ENCODE data around the gene SLC13A3.
"Not testable (repeated sequence)": the region's sequence is repeated elsewhere in the genome, so short reads cannot be mapped to it uniquely, and the experiment has no call there.

The SLC13A3 gene

DNA sequence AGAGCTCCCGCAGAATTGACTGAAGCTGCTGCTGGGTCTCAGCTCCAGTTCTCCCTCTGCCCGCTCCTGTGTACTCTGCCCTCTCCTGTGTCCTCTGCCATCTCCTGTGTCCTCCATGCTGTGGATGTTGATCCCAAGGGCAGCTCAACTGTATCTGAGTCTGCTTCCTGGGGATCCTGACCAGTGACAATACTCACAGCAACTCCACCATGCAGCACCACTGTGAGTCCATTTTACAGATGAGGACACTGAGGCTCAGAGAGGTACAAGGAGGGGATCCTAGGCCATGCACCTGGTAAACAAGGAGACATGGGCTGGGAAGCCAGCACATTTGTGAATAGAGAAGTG lies 29.4 kb upstream of the SLC13A3 start:
- DNase-seq = no peak

DNA sequence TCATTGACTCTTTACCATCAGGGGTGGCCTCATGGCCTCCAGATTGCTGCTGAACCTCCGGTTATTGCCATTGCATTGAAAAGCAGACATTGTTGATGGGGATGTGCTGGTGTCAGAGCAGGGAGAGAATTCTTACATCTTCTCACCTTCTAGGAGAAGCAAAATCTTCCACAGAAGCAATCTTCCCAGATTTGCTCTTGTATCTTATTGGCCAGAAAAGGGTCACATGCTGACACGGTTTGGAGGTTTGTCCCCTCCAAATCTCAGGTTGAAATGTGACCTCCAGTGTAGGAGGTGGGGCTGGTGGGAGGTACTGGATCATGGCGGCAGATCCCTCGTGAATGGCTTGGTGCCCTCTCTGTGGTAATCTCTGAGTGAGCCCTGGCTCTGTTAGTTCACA lies 27.3 kb upstream of the SLC13A3 start:
- no peak for DNase-seq

DNA sequence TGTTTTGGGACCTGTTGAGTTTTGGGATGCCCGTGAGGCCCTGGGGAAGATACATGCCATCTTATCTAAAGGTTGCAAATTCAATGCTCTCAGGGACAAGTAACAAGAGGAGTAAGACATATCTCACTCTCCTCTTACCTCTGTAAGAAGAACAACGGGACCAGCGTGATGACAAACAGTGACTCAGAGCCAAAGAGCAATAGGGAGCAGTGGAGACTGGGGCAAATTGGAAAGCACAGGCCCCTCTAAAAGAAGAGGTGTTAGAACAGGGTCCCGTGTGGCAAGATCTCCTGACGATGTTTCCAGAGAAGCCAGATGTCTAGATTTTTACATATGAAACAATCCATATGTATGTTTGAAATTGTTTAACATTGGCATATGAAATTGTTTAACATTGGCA lies 26.3 kb upstream of the SLC13A3 start:
- DNase-seq = no peak

- not testable (repeated sequence) for DNase-seq
Measured at GRCh38 chr20:46676649-46677316, 25.5 kb upstream of the SLC13A3 start.

- DNase-seq = no peak
Measured at GRCh38 chr20:46674253-46675083, 23.2 kb upstream of the SLC13A3 start.

DNA sequence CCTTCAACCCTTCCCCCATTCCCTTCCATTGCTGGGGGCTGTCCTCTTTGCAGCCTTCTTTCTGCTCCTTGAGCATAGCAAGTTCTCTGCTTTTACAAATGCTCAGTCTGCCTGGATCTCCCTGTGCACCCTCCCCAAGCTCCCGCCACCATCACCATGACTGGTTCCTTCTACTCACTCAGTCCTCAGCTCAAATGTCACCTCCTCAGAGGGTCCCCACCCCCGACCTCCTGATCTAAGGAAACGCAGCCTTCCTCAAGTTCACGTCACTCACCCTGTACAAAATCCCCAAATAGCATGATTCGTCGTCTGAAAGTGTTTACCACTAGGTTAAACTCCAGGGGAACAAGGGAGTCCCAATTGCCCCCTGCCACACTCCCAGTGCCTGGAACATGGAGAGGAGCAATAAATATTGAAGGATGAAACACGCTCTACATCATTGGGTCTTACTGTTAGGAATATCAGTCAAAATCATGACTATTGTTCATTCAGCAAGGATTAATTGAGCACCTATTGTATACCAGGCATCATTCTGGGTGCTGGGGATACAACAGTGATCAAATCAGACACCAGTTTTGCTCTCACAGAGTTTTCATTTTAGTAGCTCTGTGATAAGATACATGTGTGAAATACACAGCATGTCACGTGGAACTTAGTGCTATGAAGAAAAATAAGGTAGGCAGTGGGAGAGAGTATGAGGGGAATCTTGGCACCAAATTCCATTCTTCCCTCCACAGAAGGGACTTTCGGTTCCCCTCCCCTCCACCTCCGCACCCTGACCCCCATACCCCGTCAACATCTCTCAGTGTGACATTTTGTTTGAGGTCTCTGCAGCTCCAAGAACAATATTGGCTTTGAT lies 22.4 kb upstream of the SLC13A3 start:
- DNase-seq = no peak

DNA sequence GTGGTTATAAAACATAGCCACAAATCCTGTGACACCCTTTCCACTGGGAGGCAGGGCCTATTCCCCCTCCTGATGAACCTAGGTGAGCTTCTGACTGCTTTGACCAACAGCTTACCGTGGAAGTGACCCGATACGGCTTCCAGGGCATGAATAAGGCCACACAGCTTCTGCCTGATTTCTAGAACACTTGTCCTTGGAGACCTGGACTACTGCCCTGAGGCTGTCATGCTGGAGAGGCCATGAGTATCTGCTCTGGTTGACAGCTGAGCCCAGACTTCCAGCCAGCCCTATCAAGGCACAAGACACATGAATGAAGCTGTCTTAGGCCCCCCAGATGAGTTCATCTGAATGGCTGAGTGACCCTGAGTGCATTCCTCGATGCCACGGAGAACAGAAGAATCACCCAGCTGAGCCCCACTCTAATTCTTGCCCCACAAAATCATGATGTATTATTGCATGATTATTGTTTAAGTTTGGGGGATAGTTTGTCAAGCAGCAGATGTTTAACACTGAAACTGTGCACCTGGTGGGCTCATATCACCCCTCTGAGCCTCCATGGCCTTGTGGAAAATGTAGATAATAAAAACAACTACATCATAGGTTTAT lies 21.4 kb upstream of the SLC13A3 start:
- DNase-seq = no peak

DNA sequence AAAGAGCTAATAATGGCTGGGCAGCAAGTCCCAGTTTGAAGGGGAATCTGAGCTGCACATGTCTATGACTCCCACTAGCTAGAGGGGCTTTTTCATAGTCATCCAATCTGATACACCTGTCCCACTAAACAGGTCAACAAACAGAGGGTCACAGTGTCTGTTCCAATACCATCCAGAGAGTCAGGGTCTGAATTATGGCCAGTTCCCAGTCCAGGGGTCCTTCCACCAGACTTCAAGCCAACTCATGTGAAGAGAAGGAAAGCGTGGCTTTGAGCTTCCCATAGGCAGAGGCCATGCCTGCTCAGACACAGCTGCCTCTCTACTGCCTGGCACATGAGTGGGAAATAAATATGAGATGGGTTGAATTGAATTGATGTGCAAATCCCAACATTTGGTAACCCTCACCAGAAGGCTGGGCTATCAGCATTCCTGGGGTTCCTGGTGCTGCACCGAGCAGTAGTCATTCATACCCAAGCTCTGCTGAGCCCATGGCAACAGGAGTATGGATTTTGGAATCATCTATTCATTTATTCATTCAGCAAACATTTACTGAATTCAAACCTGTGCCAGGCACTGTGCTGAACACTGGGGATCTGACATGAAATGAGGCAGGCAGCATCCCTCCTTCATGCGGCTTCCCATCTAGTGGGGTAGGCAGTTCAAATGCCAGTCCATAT lies 20.7 kb upstream of the SLC13A3 start:
- DNase-seq = no peak

- no peak for DNase-seq
Measured at GRCh38 chr20:46670585-46671584, 19.6 kb upstream of the SLC13A3 start.

DNA sequence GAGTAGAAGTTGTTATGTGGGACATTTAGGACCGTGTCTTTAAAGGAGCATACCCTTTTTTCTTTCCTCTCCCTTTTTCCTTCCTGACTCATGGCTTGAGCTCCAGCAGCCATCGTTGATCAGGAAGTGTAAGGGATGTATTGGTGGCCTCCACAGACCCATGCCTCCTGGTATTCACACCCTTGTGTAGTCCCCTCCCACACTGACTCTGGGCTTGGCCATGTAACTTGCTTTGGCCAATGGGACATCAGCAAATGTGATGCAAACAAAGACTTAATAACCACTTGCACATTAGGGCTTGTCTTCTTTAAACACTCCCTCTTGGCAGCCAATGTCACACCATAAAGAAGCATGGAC lies 18.9 kb upstream of the SLC13A3 start:
- no peak for DNase-seq

DNA sequence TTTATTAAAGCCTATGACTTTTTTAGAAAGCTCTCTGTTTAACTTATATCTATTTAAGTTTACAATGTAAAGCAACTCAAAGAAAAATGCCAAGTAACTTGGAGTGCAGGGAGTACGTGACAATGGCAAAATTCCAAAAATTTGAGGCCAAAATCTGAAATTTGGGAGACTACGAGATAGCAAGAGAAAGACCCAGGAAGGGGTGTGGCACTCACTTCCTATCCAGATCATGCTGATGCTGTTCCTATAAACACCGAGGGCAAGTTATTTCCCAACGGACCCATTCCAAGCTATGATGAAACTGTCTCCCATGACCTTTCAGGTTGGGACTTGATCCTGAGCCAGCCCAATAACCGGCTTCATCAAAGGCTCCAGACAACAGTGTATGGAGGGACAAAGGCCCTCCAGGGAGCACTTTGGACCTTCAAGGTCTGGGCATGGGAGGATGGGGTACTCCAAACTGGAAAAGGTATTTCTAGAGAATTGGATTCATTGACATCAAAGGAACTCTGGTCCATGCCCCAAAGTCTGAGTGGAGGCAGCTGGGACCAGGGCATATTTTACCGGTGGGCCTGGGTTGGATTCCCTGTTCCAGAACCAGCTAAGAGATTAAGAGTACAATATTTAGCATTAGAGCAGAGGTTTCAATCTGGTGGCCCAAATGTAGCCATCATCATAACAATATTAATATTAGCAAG lies 15.7 kb upstream of the SLC13A3 start:
- no peak for DNase-seq

DNA sequence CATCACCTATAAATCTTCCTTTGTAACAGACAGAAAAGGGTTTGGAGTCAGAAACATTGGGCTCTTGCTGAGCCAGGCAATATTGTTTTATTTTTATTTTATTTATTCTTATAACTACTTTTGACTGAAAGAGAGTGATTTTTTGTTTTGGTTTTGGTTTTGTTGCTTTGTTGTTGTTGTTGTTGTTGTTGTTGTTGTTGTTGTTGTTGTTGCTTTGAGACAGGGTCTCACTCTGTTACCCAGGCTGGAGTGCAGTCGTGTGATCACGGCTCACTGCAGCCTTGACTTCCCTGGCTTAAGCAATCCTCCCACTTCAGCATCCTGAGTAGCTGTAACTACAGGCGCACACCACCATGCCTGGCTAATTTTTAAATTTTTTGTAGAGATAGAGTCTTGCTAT lies 15.0 kb upstream of the SLC13A3 start:
- DNase-seq = no peak

DNA sequence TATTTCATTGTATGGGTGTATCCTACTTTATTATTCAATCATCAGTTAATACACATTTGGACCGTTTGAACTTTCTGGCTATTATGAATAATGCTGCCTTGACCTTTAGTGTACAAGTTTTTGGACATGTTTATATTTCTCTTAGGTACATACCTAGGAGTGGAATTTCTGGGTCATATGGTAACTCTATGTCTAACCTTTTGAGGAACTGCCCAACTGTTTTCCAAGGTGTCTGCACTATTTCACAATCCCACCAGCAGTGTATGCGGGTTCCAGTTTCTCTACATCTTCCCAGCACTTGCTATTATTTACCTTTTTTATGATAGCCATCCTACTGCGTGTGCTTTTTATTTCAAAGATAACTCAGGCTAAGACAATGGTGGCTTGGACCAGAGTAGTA lies 14.3 kb upstream of the SLC13A3 start:
- DNase-seq = no peak

DNA sequence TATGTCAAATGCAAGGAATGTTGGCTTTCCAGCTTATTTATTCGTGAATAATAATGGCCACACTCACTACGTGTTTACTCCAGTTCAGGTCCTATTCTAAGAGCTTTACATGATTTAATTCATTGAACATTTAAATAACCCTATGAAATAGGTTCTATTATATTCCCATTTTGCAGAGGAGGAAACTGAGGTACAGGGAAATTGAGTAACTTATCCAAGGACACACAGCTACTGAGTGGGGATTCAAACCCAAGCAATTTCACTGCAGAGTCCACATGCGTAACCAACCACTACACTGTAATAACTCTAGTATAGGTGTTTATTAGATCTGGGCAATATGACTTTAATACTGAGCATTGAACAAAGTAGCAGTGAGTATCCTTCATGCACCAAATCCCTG lies 12.3 kb upstream of the SLC13A3 start:
- DNase-seq = no peak

DNA sequence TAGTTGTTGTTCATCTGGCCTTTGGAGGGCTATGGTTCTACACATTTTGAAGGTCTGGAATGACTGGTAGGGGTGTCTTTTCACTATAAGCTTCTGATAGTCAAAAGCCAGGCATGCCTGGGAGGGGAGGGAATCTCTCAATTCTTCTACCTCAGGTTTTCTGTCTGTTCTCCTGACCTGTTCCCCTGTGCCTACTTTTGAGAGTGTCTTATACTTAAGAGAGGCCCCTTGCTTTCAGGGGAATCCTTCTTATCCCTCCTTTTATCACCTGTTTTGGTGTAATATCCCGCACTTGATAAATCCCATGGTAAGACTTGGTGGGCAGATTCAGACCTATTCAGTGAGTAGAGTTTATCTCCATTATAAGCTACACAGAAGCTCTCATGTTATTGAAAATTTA lies 10.4 kb upstream of the SLC13A3 start:
- DNase-seq = no peak

- DNase-seq = no peak
Measured at GRCh38 chr20:46660487-46660886, 9.2 kb upstream of the SLC13A3 start.

- DNase-seq = no peak
Measured at GRCh38 chr20:46657618-46658017, 6.4 kb upstream of the SLC13A3 start.

DNA sequence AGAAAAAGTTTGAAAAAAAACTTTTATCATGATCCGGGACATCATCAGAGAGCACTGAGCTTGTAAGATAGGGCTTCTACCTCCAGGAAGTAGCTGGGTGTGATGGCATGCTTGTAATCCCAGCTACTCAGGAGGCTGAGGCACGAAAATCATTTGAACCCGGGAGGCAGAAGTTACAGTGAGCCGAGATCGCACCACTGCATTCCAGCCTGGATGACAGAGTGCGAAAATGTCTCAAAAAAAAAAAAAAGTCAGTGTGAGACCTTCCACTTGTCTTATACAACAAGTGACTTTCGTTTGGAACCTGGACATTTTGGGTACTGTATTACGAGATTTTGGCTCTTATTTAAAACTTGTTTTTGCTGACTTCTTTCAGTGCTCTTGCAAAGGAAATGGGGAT lies 5.9 kb upstream of the SLC13A3 start:
- DNase-seq = no peak

GRCh38 chr20:46652699-46653098 lies 1.4 kb upstream of the SLC13A3 start:
- DNase-seq = no peak

- no peak for DNase-seq
Measured at GRCh38 chr20:46650575-46651090, 626 bp downstream of the SLC13A3 start.
